DOHH2 (cell line): ENCODE data around the gene TFB1M.

Experiments
- EZH2phosphoT487 ChIP-seq: fragments of 200-600 bp; sonication (generic); IDR thresholded peaks from 2 replicates; pipeline ENCODE4 v1.6.1; 2017; ENCODE audit warnings: borderline replicate concordance, mild to moderate bottlenecking, antibody characterized with exemption, low read length, moderate library complexity, mixed read lengths
- TF ChIP-seq, protein P1 (sequence below): fragments of 200-600 bp; sonication (generic); IDR thresholded peaks from one replicate; pipeline ENCODE4 v1.5.1; 2014; ENCODE audit warnings: antibody characterized with exemption, mild to moderate bottlenecking, low read depth, low read length; ENCODE audit not compliant: poor library complexity, severe bottlenecking

DNA sequence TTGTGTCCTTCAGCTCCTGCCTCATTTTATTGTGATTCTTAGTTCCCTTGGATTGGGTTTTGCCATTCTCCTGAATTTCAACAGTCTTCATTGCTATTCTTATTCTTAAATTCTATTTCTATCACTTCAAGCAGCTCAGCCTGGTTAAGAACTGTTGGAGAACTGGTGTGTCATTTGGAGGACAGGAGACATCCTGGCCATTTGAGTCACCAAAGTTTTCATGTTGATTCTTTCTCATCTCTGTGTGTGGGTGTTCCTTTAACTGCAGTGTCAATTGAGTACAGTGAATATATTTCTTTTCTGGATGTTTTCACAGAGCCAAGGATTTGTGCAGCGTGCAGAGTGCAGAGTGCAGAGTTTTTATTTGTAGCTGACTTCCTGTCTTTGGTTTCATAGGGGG lies 33.5 kb upstream of the TFB1M start:
- TF ChIP-seq, protein P1, sequence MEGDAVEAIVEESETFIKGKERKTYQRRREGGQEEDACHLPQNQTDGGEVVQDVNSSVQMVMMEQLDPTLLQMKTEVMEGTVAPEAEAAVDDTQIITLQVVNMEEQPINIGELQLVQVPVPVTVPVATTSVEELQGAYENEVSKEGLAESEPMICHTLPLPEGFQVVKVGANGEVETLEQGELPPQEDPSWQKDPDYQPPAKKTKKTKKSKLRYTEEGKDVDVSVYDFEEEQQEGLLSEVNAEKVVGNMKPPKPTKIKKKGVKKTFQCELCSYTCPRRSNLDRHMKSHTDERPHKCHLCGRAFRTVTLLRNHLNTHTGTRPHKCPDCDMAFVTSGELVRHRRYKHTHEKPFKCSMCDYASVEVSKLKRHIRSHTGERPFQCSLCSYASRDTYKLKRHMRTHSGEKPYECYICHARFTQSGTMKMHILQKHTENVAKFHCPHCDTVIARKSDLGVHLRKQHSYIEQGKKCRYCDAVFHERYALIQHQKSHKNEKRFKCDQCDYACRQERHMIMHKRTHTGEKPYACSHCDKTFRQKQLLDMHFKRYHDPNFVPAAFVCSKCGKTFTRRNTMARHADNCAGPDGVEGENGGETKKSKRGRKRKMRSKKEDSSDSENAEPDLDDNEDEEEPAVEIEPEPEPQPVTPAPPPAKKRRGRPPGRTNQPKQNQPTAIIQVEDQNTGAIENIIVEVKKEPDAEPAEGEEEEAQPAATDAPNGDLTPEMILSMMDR = no peak
- TF ChIP-seq EZH2phosphoT487 = no peak
